Chondrocyte (in vitro differentiated cells): ENCODE data around the gene ZNF488. TPM values are rescaled to one million over a fixed set of nuclear protein-coding genes. Genes with fewer than 3 reads are reported as not detected.

ENCODE experiments used
- DNase-seq: peaks from one replicate; pipeline ENCODE4 v3.0.0; 2021; ENCODE audit warnings: mixed read lengths, low spot score
- H3K27ac Mint-ChIP-seq: one replicate; pipeline ENCODE4 v1.8.0; 2021; ENCODE audit warnings: mild to moderate bottlenecking, moderate library complexity, mixed read lengths; ENCODE audit not compliant: unreplicated experiment
- H3K27me3 Mint-ChIP-seq: 2 replicates; pipeline ENCODE4 v1.8.0; 2021; ENCODE audit warnings: low read depth, mixed read lengths
- H3K36me3 Mint-ChIP-seq: 2 replicates; pipeline ENCODE4 v1.8.0; 2021; ENCODE audit warnings: low read depth, mixed read lengths
- H3K4me1 Mint-ChIP-seq: 2 replicates; pipeline ENCODE4 v1.8.0; 2021; ENCODE audit warnings: low read depth, mild to moderate bottlenecking, mixed read lengths
- H3K4me3 Mint-ChIP-seq: one replicate; pipeline ENCODE4 v1.8.0; 2021; ENCODE audit warnings: mild to moderate bottlenecking, moderate library complexity, mixed read lengths; ENCODE audit not compliant: unreplicated experiment
- H3K9me3 Mint-ChIP-seq: 2 replicates; pipeline ENCODE4 v1.8.0; 2021; ENCODE audit warnings: low read depth, mixed read lengths
- total RNA-seq: library from RNA; stranded (reverse); gene quantifications from 3 replicates; pipeline ENCODE4 v1.2.1, GENCODE V29; 2021
- TF ChIP-seq, protein P1 (sequence below): fragments of 200-600 bp; sonication (generic); IDR thresholded peaks from 2 replicates; pipeline ENCODE4 v1.5.0; 2021; ENCODE audit warnings: antibody characterized with exemption, mild to moderate bottlenecking, moderate library complexity

The ZNF488 gene
- total RNA-seq, 1 donor from 2014 or later = 0.17 TPM

DNA sequence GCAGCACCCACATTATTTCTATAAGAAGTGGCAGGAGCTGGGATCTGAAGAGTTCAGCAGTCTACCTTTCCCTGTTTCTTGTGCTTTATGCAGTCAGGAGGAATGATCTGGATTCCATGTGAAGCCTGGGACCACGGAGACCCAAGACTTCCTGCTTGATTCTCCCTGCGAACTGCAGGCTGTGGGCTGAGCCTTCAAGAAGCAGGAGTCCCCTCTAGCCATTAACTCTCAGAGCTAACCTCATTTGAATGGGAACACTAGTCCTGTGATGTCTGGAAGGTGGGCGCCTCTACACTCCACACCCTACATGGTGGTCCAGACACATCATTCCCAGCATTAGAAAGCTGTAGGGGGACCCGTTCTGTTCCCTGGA lies 36.8 kb downstream of the ZNF488 start:
- H3K9me3 Mint-ChIP-seq = no peaks in the 10 kb centered on the region
- peaks cover 6% of the 10 kb centered on the region for H3K27me3 Mint-ChIP-seq
- peak; percentile 15 for DNase-seq
- no peak overlapping the region for H3K4me3 Mint-ChIP-seq
- no peaks in the 10 kb centered on the region for H3K36me3 Mint-ChIP-seq
- TF ChIP-seq, protein P1, sequence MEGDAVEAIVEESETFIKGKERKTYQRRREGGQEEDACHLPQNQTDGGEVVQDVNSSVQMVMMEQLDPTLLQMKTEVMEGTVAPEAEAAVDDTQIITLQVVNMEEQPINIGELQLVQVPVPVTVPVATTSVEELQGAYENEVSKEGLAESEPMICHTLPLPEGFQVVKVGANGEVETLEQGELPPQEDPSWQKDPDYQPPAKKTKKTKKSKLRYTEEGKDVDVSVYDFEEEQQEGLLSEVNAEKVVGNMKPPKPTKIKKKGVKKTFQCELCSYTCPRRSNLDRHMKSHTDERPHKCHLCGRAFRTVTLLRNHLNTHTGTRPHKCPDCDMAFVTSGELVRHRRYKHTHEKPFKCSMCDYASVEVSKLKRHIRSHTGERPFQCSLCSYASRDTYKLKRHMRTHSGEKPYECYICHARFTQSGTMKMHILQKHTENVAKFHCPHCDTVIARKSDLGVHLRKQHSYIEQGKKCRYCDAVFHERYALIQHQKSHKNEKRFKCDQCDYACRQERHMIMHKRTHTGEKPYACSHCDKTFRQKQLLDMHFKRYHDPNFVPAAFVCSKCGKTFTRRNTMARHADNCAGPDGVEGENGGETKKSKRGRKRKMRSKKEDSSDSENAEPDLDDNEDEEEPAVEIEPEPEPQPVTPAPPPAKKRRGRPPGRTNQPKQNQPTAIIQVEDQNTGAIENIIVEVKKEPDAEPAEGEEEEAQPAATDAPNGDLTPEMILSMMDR = no peak
- no peak overlapping the region for H3K27ac Mint-ChIP-seq
- no peaks in the 10 kb centered on the region for H3K4me1 Mint-ChIP-seq

DNA sequence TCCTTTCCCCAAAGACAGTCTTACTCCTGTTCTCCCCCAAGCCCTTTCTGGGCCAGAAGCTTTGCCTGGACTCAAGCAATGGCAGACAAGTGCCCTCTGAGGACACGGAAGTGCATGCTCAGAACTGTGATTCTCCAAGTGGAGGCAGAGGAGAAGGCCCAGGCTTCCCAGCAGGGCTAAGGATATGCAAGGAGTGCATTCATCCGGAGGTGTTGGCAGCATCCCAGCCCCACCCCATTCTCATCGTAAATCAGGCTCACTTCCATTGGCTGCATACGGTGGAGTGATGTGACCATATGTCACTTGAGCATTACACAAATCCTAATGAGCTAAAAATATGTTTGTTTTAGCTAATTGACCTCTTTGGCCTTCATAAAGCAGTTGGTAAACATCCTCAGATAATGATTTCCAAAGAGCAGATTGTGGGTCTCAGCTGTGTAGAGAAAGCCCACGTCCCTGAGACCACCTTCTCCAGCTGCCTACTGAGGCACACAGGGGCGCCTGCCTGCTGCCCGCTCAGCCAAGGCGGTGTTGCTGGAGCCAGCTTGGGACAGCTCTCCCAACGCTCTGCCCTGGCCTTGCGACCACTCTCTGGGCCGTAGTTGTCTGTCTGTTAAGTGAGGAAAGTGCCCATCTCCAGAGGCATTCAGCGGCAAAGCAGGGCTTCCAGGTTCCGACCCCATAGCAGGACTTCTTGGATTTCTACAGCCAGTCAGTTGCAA lies 37.4 kb downstream of the ZNF488 start:
- Mint-ChIP-seq H3K4me3 (no peak overlapping the region), H3K27ac (no peak overlapping the region)

DNA sequence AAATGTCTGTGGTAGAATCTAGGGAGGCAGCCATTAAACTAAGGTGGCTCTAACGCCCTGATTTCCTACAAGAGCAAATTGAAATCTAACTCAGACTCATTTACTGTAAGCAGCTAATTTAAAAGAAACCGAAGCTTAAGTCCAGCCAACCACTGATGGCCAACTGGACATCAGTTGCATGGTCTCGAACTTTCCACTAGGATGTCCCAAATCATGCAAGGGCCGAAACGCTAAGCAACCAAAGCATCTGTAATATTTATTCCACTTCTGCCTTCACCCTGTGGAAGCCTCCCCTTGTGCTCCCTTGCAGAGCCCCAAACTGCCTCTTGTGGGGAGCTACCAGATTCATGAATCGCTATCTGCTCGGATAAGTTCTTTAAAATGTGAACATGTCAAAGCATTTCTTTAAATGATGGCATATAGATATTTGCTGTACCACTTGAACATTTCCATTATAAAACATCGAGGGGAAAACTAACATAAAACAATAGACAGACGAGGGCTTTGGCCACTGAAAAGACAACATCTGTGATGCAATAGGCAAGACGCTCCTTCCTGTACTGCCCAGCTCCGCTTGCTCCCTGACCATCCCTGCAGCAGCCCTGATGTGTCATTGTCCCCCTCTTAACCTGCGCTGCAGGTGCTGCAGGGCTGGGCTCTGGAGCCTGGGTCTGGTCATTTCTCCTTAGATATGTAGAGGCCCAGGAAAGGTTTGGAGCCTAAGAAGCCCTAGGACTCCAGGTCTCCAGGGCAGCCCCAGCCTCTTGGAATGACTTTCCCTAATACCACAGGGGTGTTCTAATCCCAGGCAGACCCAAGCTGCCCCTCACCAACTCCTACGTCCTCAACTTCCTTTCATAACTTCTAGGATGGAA lies 38.9 kb downstream of the ZNF488 start:
- TF ChIP-seq, protein P1 = no peak

More for the DNA sequence above, 37.4 kb downstream of the ZNF488 start:
- TF ChIP-seq, protein P1 = no peak
- Mint-ChIP-seq H3K4me1 (no peaks in the 10 kb centered on the region), H3K27me3 (peaks cover 6% of the 10 kb centered on the region), H3K36me3 (no peaks in the 10 kb centered on the region), H3K9me3 (no peaks in the 10 kb centered on the region)
- DNase-seq = peak; percentile 53

DNA sequence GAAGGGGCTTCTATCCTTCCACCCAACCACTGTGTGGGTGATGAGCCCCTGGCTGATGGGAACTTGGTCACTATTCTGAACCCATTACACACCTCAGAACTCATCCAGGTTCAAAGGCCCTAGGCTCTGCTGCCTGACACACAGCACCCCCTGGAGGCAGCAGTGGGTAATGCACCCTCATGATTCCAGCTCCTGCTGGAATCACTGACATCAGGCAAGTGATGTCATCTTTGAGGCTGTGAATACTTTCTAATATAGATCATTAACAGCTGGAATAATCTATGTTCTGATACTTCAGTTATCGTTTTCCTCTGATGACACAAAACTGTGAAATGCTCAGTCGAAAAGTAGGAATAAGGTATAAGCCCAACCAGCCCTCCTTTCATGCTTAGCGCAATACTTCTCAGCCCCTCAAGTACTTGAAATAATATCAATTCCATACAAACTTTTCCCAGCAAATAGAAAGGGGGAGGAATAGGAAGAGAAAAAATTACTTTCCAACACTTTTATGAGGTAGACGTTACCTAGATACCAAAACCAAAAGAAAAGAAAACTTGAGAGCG lies 43.4 kb downstream of the ZNF488 start:
- TF ChIP-seq, protein P1 = peak; percentile 95
- peak; percentile 35 for DNase-seq
- no peak overlapping the region for H3K27ac Mint-ChIP-seq
- H3K9me3 Mint-ChIP-seq = no peaks in the 10 kb centered on the region
- H3K36me3 Mint-ChIP-seq = no peaks in the 10 kb centered on the region
- H3K4me3 Mint-ChIP-seq = no peak overlapping the region
- H3K4me1 Mint-ChIP-seq = no peaks in the 10 kb centered on the region
- H3K27me3 Mint-ChIP-seq = peaks cover 24% of the 10 kb centered on the region

More for the DNA sequence above, 38.9 kb downstream of the ZNF488 start:
- Mint-ChIP-seq H3K9me3 (no peaks in the 10 kb centered on the region), H3K36me3 (no peaks in the 10 kb centered on the region), H3K4me3 (no peak overlapping the region), H3K4me1 (no peaks in the 10 kb centered on the region), H3K27ac (no peak overlapping the region), H3K27me3 (peaks cover 8% of the 10 kb centered on the region)
- peak; percentile 32 for DNase-seq
